T-helper 1 cell treated with Interleukin-12 subunit alpha and Interleukin-12 subunit beta and Interleukin-4 antibody, amounts not matched to agents 30 ng/mL and 1 ng/mL, for 36 hours (primary cell): ENCODE data around the gene MAP2K3. TPM values are rescaled to one million over a fixed set of nuclear protein-coding genes. Genes with fewer than 3 reads are reported as not detected.

Experiments
- intact Hi-C: fragments of 100-400 bp; cut with micrococcal nuclease; formaldehyde crosslinking; loops from one replicate; pipeline ENCODE4 v1.15.1; 2024
- total RNA-seq: library from RNA; stranded (reverse); gene quantifications from 2 replicates; pipeline ENCODE4 v1.2.3, GENCODE V29; 2022

Gene MAP2K3
- total RNA-seq, 1 donor from 2014 or later, result 80.7 TPM

DNA sequence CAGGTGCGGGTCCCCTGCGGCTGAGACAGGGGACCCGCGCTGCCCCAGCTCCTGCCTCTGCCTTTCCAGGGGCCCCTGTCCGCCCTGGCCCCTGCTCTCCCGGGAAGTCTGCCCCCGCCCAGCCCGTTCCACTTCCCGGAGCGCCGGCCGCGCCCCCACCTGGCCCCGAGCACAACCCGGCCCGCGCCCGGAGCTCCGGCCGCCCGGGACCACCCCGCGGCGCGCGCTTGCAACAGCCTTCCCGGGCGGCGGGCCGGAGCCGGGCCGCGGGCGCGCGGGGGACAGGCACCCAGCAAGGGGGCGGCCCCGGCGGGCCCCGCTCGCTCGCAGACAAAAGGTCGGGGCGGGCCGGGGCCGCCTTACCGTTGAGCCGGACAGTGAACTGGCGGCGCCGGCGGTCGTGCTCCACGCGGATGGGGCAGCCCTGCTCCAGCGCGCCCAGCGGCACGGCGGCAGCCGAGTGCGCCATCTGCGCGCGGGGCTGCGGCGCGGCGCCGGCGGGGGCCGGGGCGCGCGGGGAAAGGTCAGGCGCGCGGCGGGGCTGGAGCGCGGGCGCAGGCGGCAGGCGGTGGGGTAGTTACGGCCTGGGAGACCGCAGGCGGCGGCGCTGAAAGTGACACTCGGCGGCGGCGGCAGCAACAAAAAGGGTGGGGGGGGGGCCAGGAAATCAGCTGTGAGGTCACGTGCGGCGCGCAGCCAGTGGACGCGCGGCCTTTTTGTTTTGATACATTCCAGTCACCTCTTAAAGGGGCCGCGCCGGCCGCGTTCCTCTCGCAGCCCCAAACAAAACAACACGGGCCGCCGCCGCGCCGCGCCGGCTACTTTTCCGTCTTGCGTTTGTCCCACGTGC, 31.5 kb upstream of the MAP2K3 start, which contains the start of gene NATD1:
Gene NATD1, minus strand, starts transcription at position 615 of the 850 bp plus-strand sequence. Its CDS starts 146 bp downstream, at position 469.
- intact Hi-C loops, result loop anchor here (1.0 kb wide), 10 partner anchors 22 to 298 kb away; partner anchors contain the start of genes DHRS7B, MAP2K3, TMEM11 and USP22

- intact Hi-C loops, result loop anchor here (1.0 kb wide), 10 partner anchors 21 to 297 kb away; partner anchors contain the start of genes DHRS7B, MAP2K3, TMEM11 and USP22
Measured at GRCh38 chr17:21253646-21254441, 30.7 kb upstream of the MAP2K3 start.

DNA sequence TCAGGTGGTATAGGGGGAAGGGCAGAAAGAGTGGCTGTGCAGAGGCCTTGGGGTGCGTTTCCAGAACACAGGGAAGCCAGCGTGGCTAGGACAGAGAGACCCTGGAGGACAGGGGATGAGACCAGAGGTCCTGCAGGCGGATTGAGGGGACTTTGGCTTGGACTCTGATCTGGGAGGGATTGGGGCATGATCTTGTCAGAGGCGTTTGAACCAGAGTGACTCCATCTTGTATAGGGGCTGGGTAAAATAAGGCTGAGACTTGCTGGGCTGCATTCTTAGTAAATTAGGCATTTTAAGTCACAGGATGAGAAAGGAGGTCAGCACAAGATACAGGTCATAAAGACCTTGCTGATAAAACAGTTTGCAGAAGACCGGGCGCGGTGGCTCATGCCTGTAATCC, 25.9 kb upstream of the MAP2K3 start:
- intact Hi-C loops, result no loop called here

GRCh38 chr17:21262259-21262993, 22.1 kb upstream of the MAP2K3 start:
- intact Hi-C loops, result no loop called here

DNA sequence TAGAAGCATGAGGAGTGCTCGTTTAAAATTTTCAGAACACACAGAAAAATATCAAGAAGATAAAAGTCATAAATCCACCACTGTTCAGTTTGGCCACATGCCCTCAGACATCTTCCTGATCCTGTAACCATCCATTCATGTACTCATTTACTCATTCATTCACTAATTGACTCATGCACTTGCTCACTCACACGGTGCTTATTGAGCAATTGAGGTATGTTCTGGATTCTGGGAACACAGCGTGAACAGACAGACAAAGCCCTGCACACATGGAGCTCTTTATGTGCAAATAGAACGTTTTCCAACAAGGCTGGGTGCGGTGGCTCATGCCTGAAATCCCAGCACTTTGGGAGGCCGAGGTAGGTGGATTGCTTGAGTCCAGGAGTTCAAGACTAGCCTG, 21.1 kb upstream of the MAP2K3 start:
- intact Hi-C loops, result no loop called here

- intact Hi-C loops, result no loop called here
Measured at GRCh38 chr17:21268596-21269188, 15.8 kb upstream of the MAP2K3 start.

DNA sequence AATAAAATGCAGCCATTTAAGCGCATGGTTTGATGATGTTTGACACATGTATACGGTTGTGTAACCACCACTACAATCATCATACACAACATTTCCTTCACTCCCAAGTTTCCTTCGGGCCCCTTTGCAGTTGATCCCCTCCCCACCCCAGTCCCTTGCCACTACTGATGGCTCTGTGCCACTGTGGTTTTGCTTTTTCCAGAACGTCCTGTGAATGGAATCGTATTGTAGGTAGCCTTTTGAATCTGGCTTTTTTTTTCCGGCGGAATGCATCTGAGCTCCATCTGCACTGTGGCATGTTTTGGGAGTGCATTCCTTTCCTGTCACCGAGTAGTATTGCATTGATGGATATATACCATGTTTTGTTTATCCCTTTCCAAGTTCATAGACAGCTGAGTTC, 15.1 kb upstream of the MAP2K3 start:
- intact Hi-C loops, result no loop called here

DNA sequence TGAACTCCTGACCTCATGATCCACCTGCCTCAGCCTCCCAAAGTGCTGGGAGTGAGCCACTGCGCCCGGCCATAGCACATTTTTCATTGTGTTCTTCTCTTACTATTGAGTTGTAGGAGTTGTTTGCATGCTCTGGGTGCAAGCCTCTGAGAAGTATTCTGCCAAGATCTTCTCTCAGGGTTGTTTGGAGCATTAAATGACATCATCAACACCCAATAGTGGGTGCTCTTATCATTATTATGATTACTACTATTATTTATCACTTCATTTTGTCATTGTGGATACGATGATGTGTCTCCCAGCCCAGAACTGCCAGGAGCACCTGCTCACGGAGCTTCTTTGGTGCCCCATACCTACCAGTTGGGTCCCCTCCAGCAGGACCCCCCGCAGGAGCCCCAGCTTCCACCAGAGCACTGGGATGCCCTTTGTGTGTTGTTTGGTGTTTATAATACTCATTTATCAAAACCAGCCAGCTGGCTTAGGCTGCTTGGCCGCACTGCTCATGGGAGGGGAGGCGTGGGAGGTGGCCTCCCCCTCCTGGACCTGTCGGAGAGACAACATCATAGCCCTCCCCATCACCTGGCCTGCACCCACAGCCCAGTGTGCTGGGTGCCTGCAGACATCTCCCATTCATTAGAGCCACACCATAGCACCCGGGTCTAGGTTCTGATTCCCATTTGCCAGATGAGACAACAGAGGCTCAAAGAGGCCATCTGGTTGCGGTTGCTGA, 12.9 kb upstream of the MAP2K3 start:
- intact Hi-C loops, result no loop called here

DNA sequence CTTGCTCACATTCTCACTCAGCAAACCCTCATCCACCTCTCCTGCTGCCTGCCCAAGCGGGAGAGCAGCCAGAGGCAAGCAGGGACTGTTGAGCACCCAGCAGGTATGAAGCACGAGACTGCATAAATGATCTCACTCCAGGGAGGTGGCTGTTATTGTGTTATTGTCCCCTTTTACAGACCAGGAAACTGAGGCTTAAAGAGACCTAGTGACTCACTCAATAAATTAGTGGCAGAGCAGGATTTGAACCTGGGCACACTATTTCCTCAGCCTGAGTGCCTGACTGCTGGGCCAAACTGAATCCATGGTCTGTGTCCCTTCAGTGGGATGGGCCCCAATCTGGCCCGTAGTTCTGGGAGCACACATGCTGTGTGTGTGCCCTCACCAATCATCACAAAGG, 12.3 kb upstream of the MAP2K3 start:
- intact Hi-C loops, result no loop called here

DNA sequence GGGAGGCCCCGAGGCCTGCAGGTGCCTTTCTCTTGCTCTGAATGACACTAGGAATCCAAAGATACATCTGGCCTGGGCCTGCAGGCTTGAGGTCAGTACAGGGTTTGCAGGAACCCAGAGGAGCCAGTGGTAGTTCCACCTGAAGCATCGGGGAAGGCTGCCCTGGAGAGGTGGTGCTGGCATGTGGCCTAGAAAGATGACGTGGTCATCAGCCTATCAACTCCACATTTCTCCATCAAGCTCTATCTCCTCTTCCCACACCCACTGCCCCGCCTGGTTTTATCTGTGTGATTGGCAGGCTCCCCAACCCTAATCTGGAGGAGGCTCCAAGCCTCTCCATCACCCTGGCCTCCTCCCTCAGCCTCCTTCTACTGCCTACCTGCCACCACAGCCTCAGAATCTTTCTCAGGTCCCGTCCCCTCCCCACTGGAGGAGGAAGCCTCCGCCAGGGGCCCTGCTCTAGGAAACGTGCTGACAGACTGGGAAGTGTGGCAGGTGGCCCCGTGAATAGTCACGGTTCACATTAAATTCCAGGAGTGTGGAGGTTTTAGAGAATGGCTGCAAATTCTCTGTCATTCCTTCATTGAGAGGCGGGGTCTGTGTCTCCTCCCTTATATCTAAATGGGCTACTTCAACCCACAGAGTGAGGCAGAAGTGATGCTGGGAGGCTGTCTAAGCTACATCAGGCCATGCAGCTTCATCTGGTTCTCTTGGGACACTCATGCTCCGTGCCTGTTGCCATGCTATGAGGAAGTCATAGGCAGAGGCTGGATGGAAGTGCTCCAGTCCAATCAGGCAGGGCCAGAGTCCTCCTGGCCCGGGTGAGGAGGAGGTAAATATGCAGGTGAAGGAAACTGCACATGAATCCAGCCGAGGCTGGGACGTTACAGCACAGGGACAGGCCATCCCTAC, 11.4 kb upstream of the MAP2K3 start:
- intact Hi-C loops, result no loop called here

DNA sequence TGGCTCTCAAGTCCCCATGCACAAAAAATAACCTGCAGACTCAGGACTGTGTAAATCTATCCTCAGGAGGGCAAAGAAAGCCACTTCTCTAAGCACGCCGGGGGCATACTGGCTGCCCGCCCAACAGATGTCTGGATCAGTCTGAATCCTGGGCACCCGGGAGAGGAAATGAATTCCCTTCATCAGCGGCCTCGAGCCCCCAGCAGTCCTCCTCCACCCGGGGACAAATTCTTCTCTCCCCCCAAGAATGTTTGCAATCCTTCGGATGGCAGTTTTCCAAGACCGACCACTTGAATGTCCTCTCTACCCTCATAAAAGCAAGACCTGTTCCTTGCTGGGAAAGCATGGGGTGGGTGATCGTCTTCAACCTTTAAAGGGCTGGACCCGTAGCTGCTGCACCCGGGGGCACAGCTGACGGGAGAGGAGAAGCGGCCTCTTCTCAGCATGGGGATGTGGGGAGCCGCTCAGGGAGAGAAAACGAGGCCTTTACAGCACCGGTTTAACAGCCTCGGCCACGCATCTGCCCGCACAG, 9.4 kb upstream of the MAP2K3 start:
- intact Hi-C loops, result loop anchor here (1.0 kb wide), 5 partner anchors 9 to 149 kb away; partner anchors contain the start of genes DHRS7B, MAP2K3, NATD1 and TMEM11

DNA sequence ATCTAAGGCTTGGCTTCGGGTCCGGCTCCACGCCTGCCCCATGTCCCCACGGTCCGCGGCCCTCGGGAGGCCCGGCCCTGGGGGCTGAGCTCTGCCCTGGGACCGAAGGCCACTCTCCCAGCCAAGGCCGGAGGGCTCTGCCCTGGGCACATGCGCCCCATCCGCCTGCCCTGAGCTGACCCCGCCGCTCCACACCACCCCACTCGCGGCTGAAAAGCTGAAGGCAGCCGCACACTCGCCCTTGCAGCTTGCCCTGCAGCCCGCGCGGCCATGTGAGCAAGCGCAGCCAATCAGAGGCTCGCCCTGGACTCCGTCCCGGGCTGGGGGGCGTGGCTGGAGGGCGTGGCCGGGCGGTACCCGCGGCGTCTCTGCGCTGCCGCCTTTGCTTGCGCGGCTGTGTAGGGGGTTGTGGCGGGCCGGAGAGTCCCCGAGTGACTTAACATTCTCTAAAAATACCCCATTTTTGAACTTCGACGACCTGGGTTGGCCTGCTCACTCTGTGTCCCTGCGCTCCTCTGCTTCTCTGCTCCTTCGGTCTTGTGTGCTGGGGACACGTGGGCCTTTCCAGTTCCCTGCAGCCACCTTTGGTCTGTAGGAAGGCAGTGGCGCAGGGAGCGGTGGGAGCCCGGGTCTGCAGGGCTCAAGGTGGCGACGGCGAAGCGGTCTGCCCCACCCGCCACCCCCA, 8.8 kb upstream of the MAP2K3 start:
- intact Hi-C loops, result loop anchor here (1.0 kb wide), 5 partner anchors 9 to 149 kb away; partner anchors contain the start of genes DHRS7B, MAP2K3, NATD1 and TMEM11

GRCh38 chr17:21276264-21276588, 8.3 kb upstream of the MAP2K3 start:
- intact Hi-C loops, result no loop called here

- intact Hi-C loops, result no loop called here
Measured at GRCh38 chr17:21277332-21277731, 7.2 kb upstream of the MAP2K3 start.

DNA sequence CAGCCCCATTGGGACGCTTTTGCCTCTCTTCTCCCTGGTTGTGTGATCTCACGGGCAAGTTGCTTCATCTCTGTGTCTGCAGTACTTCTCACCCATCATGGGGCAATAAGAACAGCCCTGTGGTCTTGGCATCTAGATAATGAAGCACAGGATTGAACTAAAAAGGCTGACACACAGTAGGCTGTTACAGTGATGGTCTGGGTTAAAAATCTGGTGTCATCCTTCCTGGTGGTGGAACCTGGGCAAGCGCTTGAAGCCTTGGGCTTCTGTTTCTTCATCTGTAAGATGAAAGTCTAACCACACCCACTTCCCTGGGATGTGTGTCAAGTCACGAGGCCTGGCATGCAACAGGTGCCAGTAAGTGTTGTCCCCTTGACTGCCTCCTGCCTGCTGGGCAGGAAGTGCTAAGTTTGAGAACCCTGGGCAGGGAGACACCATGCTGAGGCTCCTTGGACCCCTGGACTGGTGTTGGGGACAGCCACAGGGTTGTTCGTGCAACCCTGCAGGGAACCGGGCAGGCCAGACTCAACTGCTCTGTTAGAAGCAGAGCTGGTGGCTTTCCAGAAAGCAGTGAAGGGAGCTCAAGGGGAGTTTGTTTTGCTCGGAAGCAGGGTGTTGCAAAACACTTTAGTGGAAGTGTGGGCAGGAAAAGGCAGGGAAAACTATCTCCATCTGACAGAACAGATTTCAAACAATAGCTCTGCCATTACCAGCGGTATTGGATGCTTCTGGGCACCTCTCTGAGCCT, 5.9 kb upstream of the MAP2K3 start:
- intact Hi-C loops, result no loop called here

DNA sequence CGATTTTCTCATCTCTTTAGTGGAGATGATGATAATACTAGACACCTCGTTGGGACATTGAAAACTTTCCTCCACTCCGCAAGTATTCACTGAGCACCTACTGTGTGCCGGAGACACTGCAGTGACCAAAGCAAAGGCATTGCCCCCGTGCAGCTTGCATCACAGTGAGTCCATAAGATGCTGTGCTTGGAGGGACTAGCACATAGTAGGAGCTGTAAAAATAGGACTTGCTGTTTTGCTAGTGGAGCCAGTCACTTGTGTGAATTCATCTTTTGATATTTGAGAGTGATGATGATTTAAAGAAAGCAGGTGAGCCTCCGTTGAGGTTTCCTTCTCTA, 5.3 kb upstream of the MAP2K3 start:
- intact Hi-C loops, result no loop called here

GRCh38 chr17:21279582-21279981, 4.9 kb upstream of the MAP2K3 start:
- intact Hi-C loops, result no loop called here

- intact Hi-C loops, result loop anchor here (1.0 to 5.0 kb wide), 6 partner anchors 8 to 1123 kb away; partner anchors contain the start of genes DHRS7B and NATD1
Measured at GRCh38 chr17:21280081-21280518, 4.4 kb upstream of the MAP2K3 start.
